ENCODE measurements around the gene PACS1. TPM values are rescaled to one million over a fixed set of nuclear protein-coding genes. Genes with fewer than 3 reads are reported as not detected.

Gene PACS1
- total RNA-seq, 1 experiment from 2014 or later: 41.1 TPM

- Histone ChIP-seq H3K4me3 (replicated peaks in 1 of 2; ENCODE audit: low read depth in 1 of 2, low read length in 2 of 2) (no peak overlapping the region), H3K27me3 (ENCODE audit: insufficient read depth, low read length) (no peaks in the 10 kb centered on the region), H3K4me2 (ENCODE audit: low read length) (peak overlapping the region; percentile 29; the same call in 1 of the 2 replicates), H3K9me3 (ENCODE audit: control insufficient read depth in 1 of 2, insufficient read depth in 1 of 2, low read depth in 1 of 2, low read length in 2 of 2) (no peaks in the 10 kb centered on the region), H3K79me2 (ENCODE audit: insufficient read depth, low read length) (no peaks in the 10 kb centered on the region; the same call in 1 of the 2 replicates), H3K27ac (ENCODE audit: low read depth, low read length) (no peak overlapping the region; the same call in 1 of the 2 replicates), H3K9ac (ENCODE audit: low read length) (no peak overlapping the region), H3K4me1 (ENCODE audit: control insufficient read depth in 1 of 2, insufficient read depth in 2 of 2, low read length in 2 of 2) (peaks cover 14 to 29% of the 10 kb centered on the region in 2 experiments; a peak in 3 of 4 replicates), H2AFZ (ENCODE audit: low read depth, low read length, poor library complexity, severe bottlenecking) (no peak overlapping the region), H4K20me1 (ENCODE audit: insufficient read depth) (no peaks in the 10 kb centered on the region), H3K9me2 (ENCODE audit: insufficient read depth) (no peaks in the 10 kb centered on the region), H3K36me3 (ENCODE audit: control insufficient read depth in 1 of 2, insufficient read depth in 2 of 2, low read length in 2 of 2) (no peaks in the 10 kb centered on the region)
- ChIA-PET RAD21 (ENCODE audit: low non-redundant PET in 1 of 2, low total read pairs in 2 of 2, uncharacterized antibody in 2 of 2, unreplicated experiment in 2 of 2) (no interaction called here), POLR2A (no interaction called here), CTCF (no interaction called here)
- intact Hi-C loops (cut with micrococcal nuclease): no loop called here
- BruUV-seq (replicated peaks): no TSS peak
- DNase-seq (ENCODE audit: low read depth, low spot score) (no peak), ATAC-seq (no peak)
- TF ChIP-seq TCF7L2 (IDR thresholded peaks at IDR 0.05; ENCODE audit: borderline replicate concordance, extremely low read depth, insufficient read depth, insufficient read length): no peak
- TF ChIP-seq ZFX (IDR thresholded peaks at IDR 0.05): no peak
- TF ChIP-seq POLR2A (IDR thresholded peaks at IDR 0.05; ENCODE audit: borderline replicate concordance, extremely low read depth, insufficient read depth, insufficient read length): no peak
- no peak for TF ChIP-seq EZH2phosphoT487 (IDR thresholded peaks at IDR 0.05; ENCODE audit: borderline replicate concordance)
- no peak for TF ChIP-seq MAX (IDR thresholded peaks at IDR 0.05)
- no peak for TF ChIP-seq RAD21 (IDR thresholded peaks at IDR 0.05; ENCODE audit: low read depth)
- no peak for TF ChIP-seq CBX3 (IDR thresholded peaks at IDR 0.05; ENCODE audit: low read depth)
- no peak for TF ChIP-seq SP1 (IDR thresholded peaks at IDR 0.05; ENCODE audit: low read depth)
- no peak for TF ChIP-seq ELF1 (IDR thresholded peaks at IDR 0.05; ENCODE audit: borderline replicate concordance, low read depth)
- TF ChIP-seq CEBPB (IDR thresholded peaks at IDR 0.05; ENCODE audit: low read depth): no peak
- no peak for TF ChIP-seq SIN3A (IDR thresholded peaks at IDR 0.05; ENCODE audit: low read depth)
- TF ChIP-seq EGR1 (IDR thresholded peaks at IDR 0.05; ENCODE audit: low read depth): no peak
- no peak for TF ChIP-seq FOSL1 (IDR thresholded peaks at IDR 0.05; ENCODE audit: low read depth)
- TF ChIP-seq ZBTB33 (IDR thresholded peaks at IDR 0.05; ENCODE audit: extremely low read depth, insufficient replicate concordance, low read length): no peak
- no peak for TF ChIP-seq REST (IDR thresholded peaks at IDR 0.05; ENCODE audit: low read depth)
Observed at GRCh38 chr11:66192181-66192863, 122.2 kb downstream of the PACS1 start.

All from HCT116 (cell line).